ENCODE measurements around the gene MYLK2.
"Not testable (repeated sequence)": the region's sequence is repeated elsewhere in the genome, so short reads cannot be mapped to it uniquely, and the experiment has no call there.

MYLK2 gene

GRCh38 chr20:31797364-31797763 lies 21.8 kb upstream of the MYLK2 start:
- 0 out of 2 replicates have a peak, but pooled peaks cover 5% of the 10 kb centered on the region for H4K20me1 ChIP-seq
- H3K27me3 ChIP-seq: no peaks in the 10 kb centered on the region
- peaks cover 95% of the 10 kb centered on the region for H3K36me3 ChIP-seq
- no peaks in the 10 kb centered on the region for H3K4me1 ChIP-seq
- no peaks in the 10 kb centered on the region for H3K9me3 ChIP-seq
- no peak overlapping the region for H3K9ac ChIP-seq
- H3K4me3 ChIP-seq: no peak overlapping the region
- no peak overlapping the region for H3K27ac ChIP-seq
- H3K4me2 ChIP-seq: no peak overlapping the region
- TF ChIP-seq Cebpa-rat (IDR thresholded peaks at IDR 0.05): no peak

- Histone ChIP-seq H3K36me3 (peaks cover 97% of the 10 kb centered on the region), H3K4me1 (no peaks in the 10 kb centered on the region), H4K20me1 (no peaks in the 10 kb centered on the region), H3K4me3 (no peak overlapping the region), H3K4me2 (no peak overlapping the region), H3K27ac (no peak overlapping the region), H3K27me3 (no peaks in the 10 kb centered on the region), H3K9ac (no peak overlapping the region), H3K9me3 (no peaks in the 10 kb centered on the region)
- no peak for TF ChIP-seq Cebpa-rat (IDR thresholded peaks at IDR 0.05)
Measured at GRCh38 chr20:31801508-31801907, 17.6 kb upstream of the MYLK2 start.

GRCh38 chr20:31803552-31804291 lies 15.4 kb upstream of the MYLK2 start:
- no peak overlapping the region for H3K9ac ChIP-seq
- H3K4me1 ChIP-seq: no peaks in the 10 kb centered on the region
- peaks cover 93% of the 10 kb centered on the region for H3K36me3 ChIP-seq
- no peaks in the 10 kb centered on the region for H3K9me3 ChIP-seq
- no peak overlapping the region for H3K27ac ChIP-seq
- no peak overlapping the region for H3K4me3 ChIP-seq
- no peaks in the 10 kb centered on the region for H3K27me3 ChIP-seq
- TF ChIP-seq Cebpa-rat (IDR thresholded peaks at IDR 0.05): no peak
- no peaks in the 10 kb centered on the region for H4K20me1 ChIP-seq
- H3K4me2 ChIP-seq: no peak overlapping the region

GRCh38 chr20:31806564-31807355 lies 12.4 kb upstream of the MYLK2 start:
- no peak overlapping the region for H3K27ac ChIP-seq
- H3K9ac ChIP-seq: no peak overlapping the region
- no peak overlapping the region for H3K4me2 ChIP-seq
- H4K20me1 ChIP-seq: no peaks in the 10 kb centered on the region
- no peaks in the 10 kb centered on the region for H3K27me3 ChIP-seq
- H3K4me1 ChIP-seq: peaks cover 13% of the 10 kb centered on the region
- H3K36me3 ChIP-seq: peaks cover 72% of the 10 kb centered on the region
- H3K4me3 ChIP-seq: no peak overlapping the region
- H3K9me3 ChIP-seq: no peaks in the 10 kb centered on the region
- no peak for TF ChIP-seq Cebpa-rat (IDR thresholded peaks at IDR 0.05)

- H3K27me3 ChIP-seq: no peaks in the 10 kb centered on the region
- no peak overlapping the region for H3K4me2 ChIP-seq
- H4K20me1 ChIP-seq: no peaks in the 10 kb centered on the region
- H3K9ac ChIP-seq: no peak overlapping the region
- peaks cover 16% of the 10 kb centered on the region for H3K4me1 ChIP-seq
- no peak overlapping the region for H3K27ac ChIP-seq
- no peak overlapping the region for H3K4me3 ChIP-seq
- H3K36me3 ChIP-seq: peaks cover 55% of the 10 kb centered on the region
- no peaks in the 10 kb centered on the region for H3K9me3 ChIP-seq
- TF ChIP-seq Cebpa-rat (IDR thresholded peaks at IDR 0.05): no peak
Measured at GRCh38 chr20:31808481-31808880, 10.7 kb upstream of the MYLK2 start.

- peaks cover 16% of the 10 kb centered on the region for H3K4me1 ChIP-seq
- no peak overlapping the region for H3K4me3 ChIP-seq
- H3K9ac ChIP-seq: no peak overlapping the region
- no peak overlapping the region for H3K27ac ChIP-seq
- no peaks in the 10 kb centered on the region for H3K9me3 ChIP-seq
- TF ChIP-seq Cebpa-rat (IDR thresholded peaks at IDR 0.05): no peak
- no peak overlapping the region for H3K4me2 ChIP-seq
- no peaks in the 10 kb centered on the region for H3K27me3 ChIP-seq
- H4K20me1 ChIP-seq: no peaks in the 10 kb centered on the region
- peaks cover 43% of the 10 kb centered on the region for H3K36me3 ChIP-seq
Measured at GRCh38 chr20:31809661-31810060, 9.5 kb upstream of the MYLK2 start.

GRCh38 chr20:31811198-31811597 lies 8.0 kb upstream of the MYLK2 start:
- no peak overlapping the region for H3K9ac ChIP-seq
- H3K4me2 ChIP-seq: 0 out of 2 replicates have a peak overlapping the region, but pooled peaks have one; percentile 23
- no peak overlapping the region for H3K4me3 ChIP-seq
- no peak overlapping the region for H3K27ac ChIP-seq
- H3K4me1 ChIP-seq: peaks cover 28% of the 10 kb centered on the region
- no peak for TF ChIP-seq Cebpa-rat (IDR thresholded peaks at IDR 0.05)
- no peaks in the 10 kb centered on the region for H4K20me1 ChIP-seq
- peaks cover 28% of the 10 kb centered on the region for H3K36me3 ChIP-seq
- H3K9me3 ChIP-seq: no peaks in the 10 kb centered on the region
- H3K27me3 ChIP-seq: no peaks in the 10 kb centered on the region

- no peaks in the 10 kb centered on the region for H4K20me1 ChIP-seq
- no peak overlapping the region for H3K9ac ChIP-seq
- no peak for TF ChIP-seq Cebpa-rat (IDR thresholded peaks at IDR 0.05)
- no peak overlapping the region for H3K4me3 ChIP-seq
- no peaks in the 10 kb centered on the region for H3K9me3 ChIP-seq
- H3K4me2 ChIP-seq: no peak overlapping the region
- H3K27ac ChIP-seq: no peak overlapping the region
- H3K27me3 ChIP-seq: no peaks in the 10 kb centered on the region
- H3K36me3 ChIP-seq: peaks cover 19% of the 10 kb centered on the region; the same call in 1 of the 2 replicates
- peaks cover 29% of the 10 kb centered on the region for H3K4me1 ChIP-seq
Measured at GRCh38 chr20:31811796-31812728, 7.1 kb upstream of the MYLK2 start.

- TF ChIP-seq Cebpa-rat (IDR thresholded peaks at IDR 0.05): no peak
- H3K4me2 ChIP-seq: no peak overlapping the region
- H3K4me3 ChIP-seq: no peak overlapping the region
- H3K36me3 ChIP-seq: peaks cover 10% of the 10 kb centered on the region; the same call in 1 of the 2 replicates
- H3K9me3 ChIP-seq: no peaks in the 10 kb centered on the region
- H3K4me1 ChIP-seq: peaks cover 29% of the 10 kb centered on the region
- no peaks in the 10 kb centered on the region for H4K20me1 ChIP-seq
- no peaks in the 10 kb centered on the region for H3K27me3 ChIP-seq
- H3K9ac ChIP-seq: no peak overlapping the region
- no peak overlapping the region for H3K27ac ChIP-seq
Measured at GRCh38 chr20:31813611-31814010, 5.5 kb upstream of the MYLK2 start.

- H3K9me3 ChIP-seq, H3K27me3 ChIP-seq, H3K36me3 ChIP-seq, H3K4me3 ChIP-seq, H3K9ac ChIP-seq, H4K20me1 ChIP-seq, H3K27ac ChIP-seq, H3K4me2 ChIP-seq: not testable (repeated sequence)
- peaks cover 29% of the 10 kb centered on the region for H3K4me1 ChIP-seq
Measured at GRCh38 chr20:31814142-31814541, 5.0 kb upstream of the MYLK2 start.
